ENCODE data around the gene MPZL1.

Gene MPZL1

DNA sequence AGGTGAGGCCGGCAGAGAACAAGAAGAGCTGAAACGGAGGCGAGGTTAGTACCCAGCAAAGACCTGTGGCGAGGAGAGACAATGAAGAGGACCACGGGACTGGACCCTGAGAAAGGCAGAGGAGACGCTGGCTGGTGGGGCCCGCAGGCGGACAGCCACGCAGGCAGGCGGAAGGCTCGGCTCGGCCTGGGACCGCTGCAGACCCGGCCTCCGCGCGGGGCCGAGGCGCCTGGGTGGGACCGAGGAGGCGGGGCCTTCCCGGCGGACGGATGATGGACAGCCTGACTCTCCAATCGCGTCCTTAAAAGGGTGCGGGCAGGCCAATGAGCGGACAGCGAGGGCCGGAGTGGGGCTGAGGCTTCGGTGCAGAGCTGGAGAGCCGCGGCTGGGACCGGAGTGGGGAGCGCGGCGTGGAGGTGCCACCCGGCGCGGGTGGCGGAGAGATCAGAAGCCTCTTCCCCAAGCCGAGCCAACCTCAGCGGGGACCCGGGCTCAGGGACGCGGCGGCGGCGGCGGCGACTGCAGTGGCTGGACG is at the start of gene MPZL1:
Gene MPZL1, plus strand, starts transcription at position 366 of the 535 bp plus-strand sequence. CDS start 170 bp downstream, outside the sequence.
- H3K27me3 ChIP-seq (replicated peaks; ENCODE audit: control insufficient read depth, insufficient read depth, low read length) = no peaks in the 10 kb centered on the region
- peak within 1 kb of the TSS; percentile 86 for H3K4me3 ChIP-seq (replicated peaks; ENCODE audit: low read depth, low read length)
- no peaks in the 10 kb centered on the region for H3K36me3 ChIP-seq (ENCODE audit: control insufficient read depth, insufficient read depth, low read length)
- TF ChIP-seq, protein P1, sequence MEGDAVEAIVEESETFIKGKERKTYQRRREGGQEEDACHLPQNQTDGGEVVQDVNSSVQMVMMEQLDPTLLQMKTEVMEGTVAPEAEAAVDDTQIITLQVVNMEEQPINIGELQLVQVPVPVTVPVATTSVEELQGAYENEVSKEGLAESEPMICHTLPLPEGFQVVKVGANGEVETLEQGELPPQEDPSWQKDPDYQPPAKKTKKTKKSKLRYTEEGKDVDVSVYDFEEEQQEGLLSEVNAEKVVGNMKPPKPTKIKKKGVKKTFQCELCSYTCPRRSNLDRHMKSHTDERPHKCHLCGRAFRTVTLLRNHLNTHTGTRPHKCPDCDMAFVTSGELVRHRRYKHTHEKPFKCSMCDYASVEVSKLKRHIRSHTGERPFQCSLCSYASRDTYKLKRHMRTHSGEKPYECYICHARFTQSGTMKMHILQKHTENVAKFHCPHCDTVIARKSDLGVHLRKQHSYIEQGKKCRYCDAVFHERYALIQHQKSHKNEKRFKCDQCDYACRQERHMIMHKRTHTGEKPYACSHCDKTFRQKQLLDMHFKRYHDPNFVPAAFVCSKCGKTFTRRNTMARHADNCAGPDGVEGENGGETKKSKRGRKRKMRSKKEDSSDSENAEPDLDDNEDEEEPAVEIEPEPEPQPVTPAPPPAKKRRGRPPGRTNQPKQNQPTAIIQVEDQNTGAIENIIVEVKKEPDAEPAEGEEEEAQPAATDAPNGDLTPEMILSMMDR (IDR thresholded peaks at IDR 0.05; ENCODE audit: insufficient read depth, low read length, poor library complexity, severe bottlenecking) = no peak
- peak; percentile 94 for DNase-seq (ENCODE audit: extremely low read depth, insufficient read length)

DNA sequence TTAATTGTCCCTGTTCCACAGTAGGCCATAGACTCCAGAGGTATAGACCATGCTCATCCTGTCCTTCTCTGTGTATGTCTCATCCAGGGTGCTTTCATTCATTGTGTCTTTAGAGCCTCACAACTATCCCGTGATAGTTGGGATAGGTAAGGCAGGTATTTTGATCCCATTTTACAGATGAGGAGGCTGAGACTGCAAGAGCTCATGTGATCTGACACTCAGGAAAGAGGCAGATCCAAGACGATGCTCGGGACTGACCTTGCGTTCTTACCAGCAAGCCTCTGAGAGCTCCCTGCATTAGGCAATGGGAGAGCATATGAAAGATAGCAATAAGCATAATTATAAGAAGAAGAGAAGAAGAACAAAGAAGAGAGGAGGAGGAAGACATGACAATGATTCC is 49.0 kb upstream of the MPZL1 start:
- no peaks in the 10 kb centered on the region for H3K27me3 ChIP-seq (replicated peaks; ENCODE audit: control insufficient read depth, insufficient read depth, low read length)
- DNase-seq (ENCODE audit: extremely low read depth, insufficient read length) = no peak
- TF ChIP-seq, protein P1 (IDR thresholded peaks at IDR 0.05; ENCODE audit: insufficient read depth, low read length, poor library complexity, severe bottlenecking) = no peak
- peaks cover 18% of the 10 kb centered on the region for H3K36me3 ChIP-seq (ENCODE audit: control insufficient read depth, insufficient read depth, low read length)
- no peak overlapping the region for H3K4me3 ChIP-seq (replicated peaks; ENCODE audit: low read depth, low read length)

DNA sequence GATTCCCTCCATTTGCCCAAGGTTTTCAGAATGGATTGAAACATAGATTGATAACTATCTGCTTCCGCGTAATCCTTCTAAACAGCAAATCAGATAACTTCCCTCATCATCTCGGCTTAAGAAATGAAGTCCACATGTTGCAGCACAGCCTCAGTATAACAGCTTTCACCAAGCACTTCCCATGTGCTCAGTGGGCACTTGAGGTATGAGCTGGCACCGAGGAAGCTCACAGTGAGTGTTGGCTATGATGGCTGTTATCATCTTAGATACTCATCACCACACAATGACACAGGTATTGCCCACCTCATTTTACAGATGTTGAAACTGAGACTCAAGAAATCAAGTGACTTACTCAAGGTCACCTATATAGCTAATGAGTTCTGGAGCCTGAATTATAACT is 48.5 kb upstream of the MPZL1 start:
- H3K36me3 ChIP-seq (ENCODE audit: control insufficient read depth, insufficient read depth, low read length) = peaks cover 18% of the 10 kb centered on the region
- DNase-seq (ENCODE audit: extremely low read depth, insufficient read length) = no peak
- TF ChIP-seq, protein P1 (IDR thresholded peaks at IDR 0.05; ENCODE audit: insufficient read depth, low read length, poor library complexity, severe bottlenecking) = no peak

DNA sequence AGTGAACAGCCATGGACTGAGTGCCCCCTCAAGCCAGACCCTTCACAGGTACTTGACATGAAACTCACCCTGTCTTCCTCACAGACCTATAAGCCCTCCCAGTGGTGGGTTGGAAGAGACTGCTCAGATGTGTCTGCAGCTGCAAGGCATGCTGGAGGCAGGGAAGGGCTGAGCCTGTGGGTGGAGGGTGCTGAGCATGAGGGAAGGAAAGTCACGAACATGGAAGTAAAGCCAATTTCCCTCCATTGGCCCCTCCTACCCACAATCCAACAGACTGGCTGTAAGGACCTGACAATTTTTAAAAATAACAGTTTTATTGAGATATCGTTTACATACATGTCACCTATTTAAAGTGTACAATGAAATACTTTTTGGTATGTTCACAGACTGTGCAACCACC is 47.6 kb upstream of the MPZL1 start:
- no peak for DNase-seq (ENCODE audit: extremely low read depth, insufficient read length)
- TF ChIP-seq, protein P1 (IDR thresholded peaks at IDR 0.05; ENCODE audit: insufficient read depth, low read length, poor library complexity, severe bottlenecking) = no peak
- Histone ChIP-seq H3K27me3 (replicated peaks; ENCODE audit: control insufficient read depth, insufficient read depth, low read length) (no peaks in the 10 kb centered on the region), H3K36me3 (ENCODE audit: control insufficient read depth, insufficient read depth, low read length) (peaks cover 19% of the 10 kb centered on the region), H3K4me3 (replicated peaks; ENCODE audit: low read depth, low read length) (no peak overlapping the region)

More for the DNA sequence above, 48.5 kb upstream of the MPZL1 start:
- H3K27me3 ChIP-seq (replicated peaks; ENCODE audit: control insufficient read depth, insufficient read depth, low read length) = no peaks in the 10 kb centered on the region
- H3K4me3 ChIP-seq (replicated peaks; ENCODE audit: low read depth, low read length) = no peak overlapping the region

DNA sequence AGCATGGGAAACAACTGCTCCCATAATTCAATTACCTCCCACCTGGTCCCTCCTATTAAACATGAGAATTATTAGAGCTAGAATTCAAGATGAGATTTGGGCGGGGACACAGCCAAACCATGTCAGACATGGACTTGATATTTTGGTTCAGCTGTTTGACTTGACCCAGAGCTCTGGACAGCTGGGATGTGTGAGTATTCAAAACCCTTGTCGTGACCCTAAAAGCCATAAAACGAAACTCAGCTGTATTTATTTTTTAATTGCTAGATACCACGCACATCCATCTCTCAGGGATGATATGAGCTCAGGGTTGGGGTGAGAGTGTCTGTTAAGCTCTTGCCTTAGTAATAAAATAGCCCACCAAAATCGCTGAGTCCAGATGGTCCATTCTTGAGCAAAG is 46.3 kb upstream of the MPZL1 start:
- TF ChIP-seq, protein P1 (IDR thresholded peaks at IDR 0.05; ENCODE audit: insufficient read depth, low read length, poor library complexity, severe bottlenecking) = no peak
- Histone ChIP-seq H3K4me3 (replicated peaks; ENCODE audit: low read depth, low read length) (no peak overlapping the region), H3K36me3 (ENCODE audit: control insufficient read depth, insufficient read depth, low read length) (peaks cover 22% of the 10 kb centered on the region), H3K27me3 (replicated peaks; ENCODE audit: control insufficient read depth, insufficient read depth, low read length) (no peaks in the 10 kb centered on the region)
- DNase-seq (ENCODE audit: extremely low read depth, insufficient read length) = no peak

Data from GM06990 (cell line).